Measurements from ENCODE around the gene GNAQ. TPM values are rescaled to one million over a fixed set of nuclear protein-coding genes. Genes with fewer than 3 reads are reported as not detected.

GNAQ gene
- total and polyA plus RNA-seq, 4 donors: 6.8 to 19.6 (median 12.6) TPM

- peaks cover 0 to 5% (median 2%) of the 10 kb centered on the region in 4 donors for H3K4me1 ChIP-seq (ENCODE audit: control insufficient read depth in 4 of 4, insufficient read depth in 4 of 4, low read length in 3 of 4)
- no peaks in the 10 kb centered on the region for H3K27me3 ChIP-seq (ENCODE audit: control insufficient read depth in 4 of 4, insufficient read depth in 4 of 4, low read length in 3 of 4)
- H3K9me3 ChIP-seq (ENCODE audit: control insufficient read depth in 4 of 4, low read length in 3 of 4): no peaks in the 10 kb centered on the region
- H3K36me3 ChIP-seq (ENCODE audit: control insufficient read depth in 4 of 4, insufficient read depth in 3 of 4, low read depth in 1 of 4, low read length in 3 of 4): peaks cover 0 to 2% (median 0%) of the 10 kb centered on the region in 4 donors
- no peak overlapping the region for H3K9ac ChIP-seq (ENCODE audit: low read depth in 1 of 2, low read length in 2 of 2)
- WGBS: 87% methylated on average over 2 of the region's 2 CpGs
- H3K4me3 ChIP-seq (ENCODE audit: low read depth in 1 of 3, low read length in 3 of 3): no peak overlapping the region
- no peak for TF ChIP-seq HNF4G (IDR thresholded peaks at IDR 0.05)
- TF ChIP-seq YY1 (IDR thresholded peaks at IDR 0.05): no peak
- TF ChIP-seq HNF4A (conservative IDR thresholded peaks at IDR 0.05): no peak
- no peak for TF ChIP-seq REST (IDR thresholded peaks at IDR 0.05)
- TF ChIP-seq JUND (IDR thresholded peaks at IDR 0.05): no peak
- TF ChIP-seq FOXA2 (IDR thresholded peaks at IDR 0.05): no peak
- TF ChIP-seq SP1 (IDR thresholded peaks at IDR 0.05): no peak
- TF ChIP-seq NR2F2 (IDR thresholded peaks at IDR 0.05): no peak
- TF ChIP-seq ATF3 (IDR thresholded peaks at IDR 0.05): no peak
- no peak for TF ChIP-seq ZBTB33 (IDR thresholded peaks at IDR 0.05)
- no peak for TF ChIP-seq MAX (IDR thresholded peaks at IDR 0.05)
- no peak for TF ChIP-seq FOXA1 (IDR thresholded peaks at IDR 0.05)
- TF ChIP-seq EGR1 (IDR thresholded peaks at IDR 0.05; ENCODE audit: low read depth in 2 of 2): no peak
- no peak for TF ChIP-seq TAF1 (conservative IDR thresholded peaks at IDR 0.05)
- no peak for TF ChIP-seq RAD21 (IDR thresholded peaks at IDR 0.05)
- no peak for TF ChIP-seq RXRA (IDR thresholded peaks at IDR 0.05)
- no peak for TF ChIP-seq CTCF (IDR thresholded peaks at IDR 0.05; ENCODE audit: low read depth, low read length, missing input control)
- no peak for TF ChIP-seq GABPA (IDR thresholded peaks at IDR 0.05 in 1 of 2, conservative IDR thresholded peaks at IDR 0.05 in 1 of 2)
- no peak overlapping the region for H3K27ac ChIP-seq (ENCODE audit: low read depth in 1 of 2, low read length in 2 of 2)
- no peak for DNase-seq (ENCODE audit: low spot score)
These were observed 143.9 kb downstream of the GNAQ start for GRCh38 chr9:77887662-77888061.
